ENCODE results near the gene CHST2.
"Not testable (repeated sequence)": the region's sequence is repeated elsewhere in the genome, so short reads cannot be mapped to it uniquely, and the experiment has no call there.

The CHST2 gene

DNA sequence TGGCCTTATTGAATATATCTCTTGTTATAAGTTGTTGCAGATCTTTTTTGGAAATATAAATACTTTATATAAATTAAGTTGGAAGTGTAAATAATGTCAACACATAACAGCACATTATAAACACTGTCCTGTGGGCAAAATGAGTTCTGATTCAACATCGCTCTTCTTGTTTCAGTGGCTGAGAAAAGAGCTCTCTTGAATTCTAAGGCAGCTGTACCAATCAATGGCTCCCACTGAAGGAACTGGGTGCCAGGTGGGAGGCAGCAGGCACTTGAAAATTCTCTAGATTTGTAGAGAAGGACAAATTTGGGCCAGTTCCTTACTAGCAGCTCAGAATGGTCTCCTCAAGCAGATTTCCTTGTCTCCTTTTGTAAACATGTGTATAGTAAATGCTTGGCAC lies 45.6 kb downstream of the CHST2 start:
- H3K4me3 ChIP-seq (replicated peaks in 1 of 2; ENCODE audit: low read depth in 2 of 2, low read length in 2 of 2) = no peak overlapping the region
- no peak for TF ChIP-seq CTCF (IDR thresholded peaks at IDR 0.05; ENCODE audit: low read depth, low read length)
- DNase-seq (ENCODE audit: low read depth in 2 of 2) = no peak

DNA sequence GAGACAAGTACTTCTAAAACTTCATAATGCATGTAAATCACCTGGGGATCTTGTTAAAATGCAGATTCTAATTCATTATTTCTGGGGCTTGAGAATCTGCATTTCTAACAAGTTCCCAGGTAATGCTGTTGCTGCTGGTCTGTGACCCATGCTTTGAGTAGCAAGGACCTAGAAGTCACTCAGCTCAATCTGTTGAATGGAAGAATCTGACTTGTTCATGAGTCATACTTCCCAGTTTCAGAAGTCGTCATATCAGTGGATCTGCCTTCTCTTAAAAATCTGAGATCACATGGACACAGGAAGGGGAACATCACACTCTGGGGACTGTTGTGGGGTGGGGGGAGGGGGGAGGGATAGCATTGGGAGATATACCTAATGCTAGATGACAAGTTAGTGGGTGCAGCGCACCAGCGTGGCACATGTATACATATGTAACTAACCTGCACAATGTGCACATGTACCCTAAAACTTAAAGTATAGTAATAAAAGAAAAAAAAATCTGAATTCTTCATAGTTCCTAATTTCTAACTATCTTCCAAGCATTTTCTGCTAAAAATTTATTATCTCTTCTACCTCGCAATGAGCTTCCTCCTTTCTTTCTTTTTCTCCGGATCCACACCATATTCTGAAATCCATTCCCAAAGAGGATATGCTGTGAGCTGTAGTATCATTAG lies 46.2 kb downstream of the CHST2 start:
- not testable (repeated sequence) for H3K4me3 ChIP-seq (replicated peaks in 1 of 2; ENCODE audit: low read depth in 2 of 2, low read length in 2 of 2)
- peak; percentile 65 to 84 for DNase-seq (ENCODE audit: low read depth in 2 of 2)

DNA sequence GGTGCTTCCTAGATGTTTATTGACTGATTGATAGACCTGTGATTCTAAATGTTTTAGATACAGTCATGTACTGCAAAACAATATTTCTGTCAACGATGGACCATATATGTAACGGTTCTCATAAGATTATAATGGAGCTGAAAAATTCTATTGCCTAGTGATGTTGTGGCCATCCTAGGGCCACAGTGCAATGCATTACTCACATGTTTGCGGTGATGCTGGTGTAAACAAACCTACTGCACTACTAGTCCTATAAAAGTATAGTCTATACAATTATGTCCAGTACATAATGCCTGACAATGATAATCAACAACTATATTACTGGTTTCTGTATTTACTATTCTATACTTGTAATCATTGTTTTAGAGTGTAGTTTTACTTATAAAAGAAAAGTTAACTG lies 46.8 kb downstream of the CHST2 start:
- no peak overlapping the region for H3K4me3 ChIP-seq (replicated peaks in 1 of 2; ENCODE audit: low read depth in 2 of 2, low read length in 2 of 2)
- DNase-seq (ENCODE audit: low read depth in 2 of 2) = no peak
- TF ChIP-seq CTCF (IDR thresholded peaks at IDR 0.05; ENCODE audit: low read depth, low read length) = no peak

- no peak overlapping the region for H3K4me3 ChIP-seq (replicated peaks in 1 of 2; ENCODE audit: low read depth in 2 of 2, low read length in 2 of 2)
- no peak for TF ChIP-seq CTCF (IDR thresholded peaks at IDR 0.05; ENCODE audit: low read depth, low read length)
- DNase-seq (ENCODE audit: low read depth in 2 of 2) = peak; percentile 26 to 85
These were observed 48.6 kb downstream of the CHST2 start for GRCh38 chr3:143167969-143168854.

GRCh38 chr3:143168855-143169192 lies 49.3 kb downstream of the CHST2 start:
- TF ChIP-seq CTCF (IDR thresholded peaks at IDR 0.05; ENCODE audit: low read depth, low read length) = no peak
- H3K4me3 ChIP-seq (replicated peaks in 1 of 2; ENCODE audit: low read depth in 2 of 2, low read length in 2 of 2) = no peak overlapping the region
- DNase-seq (ENCODE audit: low read depth in 2 of 2) = no peak

- DNase-seq (ENCODE audit: low read depth in 2 of 2) = no peak
- no peak for TF ChIP-seq CTCF (IDR thresholded peaks at IDR 0.05; ENCODE audit: low read depth, low read length)
- H3K4me3 ChIP-seq (replicated peaks in 1 of 2; ENCODE audit: low read depth in 2 of 2, low read length in 2 of 2) = no peak overlapping the region
These were observed 50.5 kb downstream of the CHST2 start for GRCh38 chr3:143170074-143170473.

GRCh38 chr3:143170676-143171075 lies 51.1 kb downstream of the CHST2 start:
- TF ChIP-seq CTCF (IDR thresholded peaks at IDR 0.05; ENCODE audit: low read depth, low read length) = no peak
- peak; percentile 66 to 67 for DNase-seq (ENCODE audit: low read depth in 2 of 2)
- H3K4me3 ChIP-seq (replicated peaks in 1 of 2; ENCODE audit: low read depth in 2 of 2, low read length in 2 of 2) = no peak overlapping the region

Data from cardiac fibroblast (primary cell).